ENCODE measurements around the gene CCDC120. TPM values are rescaled to one million over a fixed set of nuclear protein-coding genes. Genes with fewer than 3 reads are reported as not detected.

CCDC120 gene
- total RNA-seq, 1 experiment from 2014 or later, result 0.58 TPM

DNA sequence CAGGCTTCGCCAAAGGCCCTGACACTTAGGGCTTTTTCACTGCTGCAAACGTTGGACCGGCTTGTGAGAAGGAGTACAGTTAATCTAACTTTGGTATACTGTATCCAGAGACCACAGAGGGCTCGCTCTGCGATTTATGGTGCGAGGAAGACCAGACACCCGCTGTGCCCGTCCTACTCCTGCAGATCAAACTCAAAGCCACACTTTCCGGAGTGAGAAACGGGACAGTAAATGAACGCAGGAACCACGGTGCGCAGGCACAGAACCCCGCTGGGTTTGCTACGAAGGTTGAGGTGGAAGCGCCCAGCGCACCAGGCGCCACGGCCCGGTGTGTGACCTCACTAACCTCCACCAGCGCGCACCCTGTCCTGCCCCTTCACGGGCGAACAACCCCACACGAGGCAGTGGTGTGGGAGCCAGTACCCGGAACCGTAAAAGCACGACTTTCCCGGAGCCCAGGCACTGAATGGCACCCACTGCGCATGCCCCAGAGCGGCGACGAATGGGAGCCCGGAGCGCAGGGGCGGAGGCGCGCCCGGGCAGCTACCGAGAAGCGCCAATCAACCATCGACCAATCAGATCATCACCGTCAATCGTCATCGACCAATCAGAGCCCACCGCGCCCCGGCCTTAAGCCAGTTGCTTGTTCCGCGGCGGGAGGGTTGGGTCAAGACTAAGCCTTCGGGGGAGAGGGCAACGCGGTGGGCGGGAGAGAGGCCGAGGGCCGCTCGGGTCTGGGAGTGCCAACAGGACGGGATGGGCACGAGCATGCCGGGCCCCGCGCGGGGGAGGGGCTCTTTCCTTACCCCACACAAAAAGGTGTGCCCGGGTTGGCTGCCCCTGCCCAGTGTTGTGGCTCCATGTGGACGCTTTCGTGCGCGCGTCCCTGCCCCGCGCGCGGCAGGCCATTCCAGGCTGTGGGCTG, 42.2 kb downstream of the CCDC120 start:
- Histone ChIP-seq H3K36me3 (no peaks in the 10 kb centered on the region), H3K27ac (peak overlapping the region; percentile 9; the same call in 1 of the 2 replicates), H3K4me3 (peak overlapping the region; percentile 62), H3K27me3 (replicated peaks) (no peaks in the 10 kb centered on the region), H3K9me3 (replicated peaks) (no peaks in the 10 kb centered on the region), H3K4me1 (replicated peaks) (peaks cover 4% of the 10 kb centered on the region; the same call in 1 of the 2 replicates)
- peak; percentile 81 to 88 for DNase-seq (ENCODE audit: low read depth in 1 of 2, low spot score in 2 of 2)

DNA sequence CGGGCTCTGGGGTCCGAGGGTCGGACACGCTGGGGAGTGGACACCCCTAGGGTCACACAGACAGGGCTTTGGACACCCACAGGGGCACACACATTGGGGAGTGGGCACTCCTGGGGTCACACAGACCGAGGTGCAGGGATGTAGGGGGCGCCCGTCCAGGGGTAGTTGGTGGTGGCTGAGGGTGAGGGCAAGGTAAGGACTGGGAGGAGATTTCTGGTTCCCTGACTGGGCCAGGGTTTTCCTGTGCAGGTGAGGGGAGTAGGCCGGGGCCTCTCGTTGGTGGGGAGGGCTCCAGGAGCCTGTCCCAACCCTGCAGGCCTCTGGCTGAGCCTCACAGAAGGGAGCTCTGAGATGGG, 42.8 kb downstream of the CCDC120 start:
- peak overlapping the region; percentile 62 for H3K4me3 ChIP-seq
- H3K36me3 ChIP-seq, result no peaks in the 10 kb centered on the region
- no peak overlapping the region for H3K27ac ChIP-seq

DNA sequence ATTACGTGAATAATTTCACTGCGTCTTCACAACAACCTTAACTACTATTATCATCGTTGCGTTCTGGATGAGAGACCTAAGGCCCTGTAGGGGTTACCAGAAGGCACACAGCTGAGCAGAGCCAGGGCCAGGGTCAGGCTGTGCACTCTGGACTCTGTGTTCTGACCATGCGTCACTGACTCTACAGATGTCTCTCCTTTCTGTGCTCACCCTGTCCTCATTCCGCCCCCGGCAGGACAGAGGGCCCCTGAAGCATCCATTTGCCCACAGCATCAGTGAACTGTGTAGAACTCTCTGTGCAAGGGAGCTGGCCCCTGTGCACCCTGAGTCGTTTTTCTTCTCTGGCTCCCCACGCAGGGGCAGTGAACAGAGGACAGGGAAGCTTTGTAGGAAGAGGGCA, 43.4 kb downstream of the CCDC120 start:
- H3K27ac ChIP-seq, result no peak overlapping the region
- no peaks in the 10 kb centered on the region for H3K36me3 ChIP-seq
- H3K27me3 ChIP-seq (replicated peaks), result no peaks in the 10 kb centered on the region
- no peaks in the 10 kb centered on the region for H3K9me3 ChIP-seq (replicated peaks)
- DNase-seq (ENCODE audit: low read depth in 1 of 2, low spot score in 2 of 2), result no peak
- no peak overlapping the region for H3K4me3 ChIP-seq
- peaks cover 4% of the 10 kb centered on the region; the same call in 1 of the 2 replicates for H3K4me1 ChIP-seq (replicated peaks)

More for the DNA sequence above, 42.8 kb downstream of the CCDC120 start:
- no peaks in the 10 kb centered on the region for H3K27me3 ChIP-seq (replicated peaks)
- no peak for DNase-seq (ENCODE audit: low read depth in 1 of 2, low spot score in 2 of 2)
- peaks cover 4% of the 10 kb centered on the region; the same call in 1 of the 2 replicates for H3K4me1 ChIP-seq (replicated peaks)
- H3K9me3 ChIP-seq (replicated peaks), result no peaks in the 10 kb centered on the region

- Histone ChIP-seq H3K27me3 (replicated peaks) (no peaks in the 10 kb centered on the region), H3K4me3 (no peak overlapping the region), H3K36me3 (no peaks in the 10 kb centered on the region), H3K4me1 (replicated peaks) (peaks cover 4% of the 10 kb centered on the region; the same call in 1 of the 2 replicates), H3K27ac (no peak overlapping the region), H3K9me3 (replicated peaks) (no peaks in the 10 kb centered on the region)
- no peak for DNase-seq (ENCODE audit: low read depth in 1 of 2, low spot score in 2 of 2)
These were observed 44.8 kb downstream of the CCDC120 start for GRCh38 chrX:49103637-49104036.

- no peaks in the 10 kb centered on the region for H3K9me3 ChIP-seq (replicated peaks)
- no peak overlapping the region for H3K27ac ChIP-seq
- no peaks in the 10 kb centered on the region for H3K36me3 ChIP-seq
- DNase-seq (ENCODE audit: low read depth in 1 of 2, low spot score in 2 of 2), result no peak
- no peaks in the 10 kb centered on the region for H3K27me3 ChIP-seq (replicated peaks)
- H3K4me3 ChIP-seq, result no peak overlapping the region
- peaks cover 3% of the 10 kb centered on the region; the same call in 1 of the 2 replicates for H3K4me1 ChIP-seq (replicated peaks)
These were observed 47.5 kb downstream of the CCDC120 start for GRCh38 chrX:49106296-49106695.

- Histone ChIP-seq H3K4me3 (no peak overlapping the region), H3K9me3 (replicated peaks) (no peaks in the 10 kb centered on the region), H3K27me3 (replicated peaks) (no peaks in the 10 kb centered on the region), H3K36me3 (no peaks in the 10 kb centered on the region), H3K27ac (no peak overlapping the region), H3K4me1 (replicated peaks) (no peaks in the 10 kb centered on the region)
- peak in 1 of 2 experiments; percentile 16 for DNase-seq (ENCODE audit: low read depth in 1 of 2, low spot score in 2 of 2)
These were observed 48.1 kb downstream of the CCDC120 start for GRCh38 chrX:49106930-49107329.

- no peak overlapping the region for H3K4me3 ChIP-seq
- no peak for DNase-seq (ENCODE audit: low read depth in 1 of 2, low spot score in 2 of 2)
- no peaks in the 10 kb centered on the region for H3K4me1 ChIP-seq (replicated peaks)
- H3K27me3 ChIP-seq (replicated peaks), result no peaks in the 10 kb centered on the region
- peaks cover 3% of the 10 kb centered on the region; the same call in 1 of the 2 replicates for H3K36me3 ChIP-seq
- H3K27ac ChIP-seq, result no peak overlapping the region
- no peaks in the 10 kb centered on the region for H3K9me3 ChIP-seq (replicated peaks)
These were observed 49.8 kb downstream of the CCDC120 start for GRCh38 chrX:49108641-49109040.

DNA sequence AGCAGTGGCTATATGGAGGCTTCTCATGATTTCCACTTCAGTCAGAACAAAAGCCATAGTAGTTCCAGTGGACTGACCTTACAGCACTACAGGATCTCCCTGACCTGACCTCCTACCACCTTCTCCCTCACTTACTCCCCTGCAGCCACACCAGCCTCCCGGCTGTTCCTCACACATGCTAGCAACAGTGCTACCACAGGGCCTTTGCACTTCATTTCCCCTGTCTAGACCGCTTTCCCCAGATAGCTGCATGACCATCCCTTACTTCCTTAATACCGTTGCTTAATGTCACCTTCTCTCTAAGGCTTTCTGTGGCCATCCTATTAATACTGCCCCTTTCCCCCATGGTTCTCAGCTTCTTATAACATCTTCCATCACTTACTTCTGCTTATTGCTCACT, 51.6 kb downstream of the CCDC120 start:
- Histone ChIP-seq H3K27me3 (replicated peaks) (no peaks in the 10 kb centered on the region), H3K36me3 (peaks cover 5% of the 10 kb centered on the region; the same call in 1 of the 2 replicates), H3K4me1 (replicated peaks) (no peaks in the 10 kb centered on the region), H3K4me3 (no peak overlapping the region), H3K27ac (no peak overlapping the region), H3K9me3 (replicated peaks) (no peaks in the 10 kb centered on the region)
- no peak for DNase-seq (ENCODE audit: low read depth in 1 of 2, low spot score in 2 of 2)

DNA sequence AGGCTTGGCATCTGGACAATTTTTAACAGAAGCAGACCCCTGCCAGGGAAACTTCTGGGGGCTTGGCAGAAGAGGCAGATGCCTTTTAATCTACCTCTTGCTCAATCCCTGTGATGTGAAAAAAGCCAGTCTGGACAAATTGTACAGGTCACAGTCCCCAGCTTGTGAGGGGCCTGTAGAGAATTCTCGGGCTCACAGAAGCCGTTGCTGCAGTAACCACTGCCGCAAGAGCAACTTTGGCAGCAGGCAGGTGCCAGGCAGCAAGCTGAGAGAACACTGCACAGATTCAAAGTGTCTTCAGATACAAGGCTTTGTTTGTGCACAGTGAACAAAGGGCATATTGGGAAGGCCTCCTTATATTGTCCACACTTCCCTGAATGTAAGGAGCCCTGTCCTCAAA, 53.0 kb downstream of the CCDC120 start:
- Histone ChIP-seq H3K4me1 (replicated peaks) (no peaks in the 10 kb centered on the region), H3K4me3 (no peak overlapping the region), H3K36me3 (peaks cover 12% of the 10 kb centered on the region; the same call in 1 of the 2 replicates), H3K27me3 (replicated peaks) (no peaks in the 10 kb centered on the region), H3K27ac (no peak overlapping the region), H3K9me3 (replicated peaks) (no peaks in the 10 kb centered on the region)
- DNase-seq (ENCODE audit: low read depth in 1 of 2, low spot score in 2 of 2), result no peak

DNA sequence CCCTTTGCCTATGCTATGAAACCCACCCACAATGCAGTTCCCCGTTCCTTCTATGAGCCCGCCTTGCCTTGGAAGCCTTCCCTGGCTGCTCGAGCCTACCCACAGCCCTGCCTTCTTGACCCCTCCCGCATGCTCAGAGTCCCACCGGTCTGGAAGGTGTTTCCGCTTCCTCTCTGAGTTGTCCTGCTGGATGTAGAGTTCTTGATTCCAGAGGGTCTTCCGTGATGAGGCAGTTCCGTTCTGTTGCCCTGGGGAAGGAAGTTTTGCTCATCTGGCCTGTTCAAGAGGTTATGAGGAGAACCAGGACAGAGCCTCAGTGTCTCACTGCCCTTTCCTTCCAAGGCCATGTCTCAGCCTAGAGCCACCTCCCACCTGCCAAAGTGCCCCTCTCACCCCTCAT, 57.3 kb downstream of the CCDC120 start:
- Histone ChIP-seq H3K27ac (no peak overlapping the region), H3K27me3 (replicated peaks) (no peaks in the 10 kb centered on the region), H3K36me3 (peaks cover 28% of the 10 kb centered on the region), H3K4me1 (replicated peaks) (no peaks in the 10 kb centered on the region), H3K4me3 (no peak overlapping the region), H3K9me3 (replicated peaks) (no peaks in the 10 kb centered on the region)
- DNase-seq (ENCODE audit: low read depth in 1 of 2, low spot score in 2 of 2), result no peak

- Histone ChIP-seq H3K4me3 (no peak overlapping the region), H3K27me3 (replicated peaks) (no peaks in the 10 kb centered on the region), H3K27ac (no peak overlapping the region), H3K9me3 (replicated peaks) (no peaks in the 10 kb centered on the region), H3K4me1 (replicated peaks) (no peaks in the 10 kb centered on the region), H3K36me3 (peaks cover 28% of the 10 kb centered on the region)
- no peak for DNase-seq (ENCODE audit: low read depth in 1 of 2, low spot score in 2 of 2)
These were observed 57.9 kb downstream of the CCDC120 start for GRCh38 chrX:49116716-49117115.

DNA sequence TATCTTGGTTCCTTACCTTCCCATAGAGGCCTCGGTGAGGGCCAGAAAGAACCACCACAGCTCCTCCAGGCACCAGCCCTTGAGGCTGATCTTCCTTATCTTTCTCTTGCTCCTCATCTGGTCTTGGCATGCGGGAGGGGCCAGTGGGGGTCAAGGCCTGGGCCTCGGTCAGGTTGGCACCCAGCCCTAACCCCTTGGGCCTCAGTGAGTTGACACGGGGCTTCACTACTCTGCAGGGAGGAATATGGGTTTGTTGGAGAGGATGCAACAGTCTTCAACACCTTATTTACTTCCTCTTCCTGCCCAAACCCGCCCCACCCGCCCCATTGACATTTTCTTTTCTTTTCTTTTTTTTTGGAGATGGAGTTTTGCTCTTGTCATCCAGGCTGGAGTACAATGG, 58.8 kb downstream of the CCDC120 start:
- Histone ChIP-seq H3K27ac (no peak overlapping the region), H3K36me3 (peaks cover 28% of the 10 kb centered on the region), H3K4me3 (no peak overlapping the region), H3K4me1 (replicated peaks) (no peaks in the 10 kb centered on the region), H3K9me3 (replicated peaks) (no peaks in the 10 kb centered on the region), H3K27me3 (replicated peaks) (no peaks in the 10 kb centered on the region)
- DNase-seq (ENCODE audit: low read depth in 1 of 2, low spot score in 2 of 2), result no peak

All from SJSA1 (cell line).